Omental fat pad (tissue), 4 donors: ENCODE data around the gene MAGIX. TPM values are rescaled to one million over a fixed set of nuclear protein-coding genes. Genes with fewer than 3 reads are reported as not detected.
"Not testable (repeated sequence)": the region's sequence is repeated elsewhere in the genome, so short reads cannot be mapped to it uniquely, and the experiment has no call there.

Source experiments
- ATAC-seq: fragments of 150-250 bp; one replicate; pipeline ENCODE4 v1.9.1; 2016; ENCODE audit warnings: mild to moderate bottlenecking, moderate library complexity; ENCODE audit not compliant: low FRiP score
- DNase-seq: peaks from one replicate; pipeline ENCODE4 v3.0.0-alpha.2; 2019; ENCODE audit warnings: low spot score
- CTCF ChIP-seq, 3 donors: fragments of 450-650 bp; IDR thresholded peaks; one replicate each; pipeline ENCODE4 v1.5.1; 2016 to 2017; ENCODE audit warnings: antibody characterized with exemption in 3 of 3, mild to moderate bottlenecking in 3 of 3, moderate library complexity in 2 of 3
- total RNA-seq, 4 donors: library from RNA; depleted of rRNA; stranded (reverse); fragments of >200 nt; gene quantifications; one replicate each; pipeline ENCODE4 v1.1.0, GENCODE V29; 2016

Gene MAGIX
- total RNA-seq, 4 donors from 2014 or later, result 1.1 to 7.3 (median 3.3) TPM

GRCh38 chrX:49129427-49129826 is 33.1 kb upstream of the MAGIX start:
- ATAC-seq (no peak), DNase-seq (no peak)
- no peak for TF ChIP-seq CTCF (IDR thresholded peaks at IDR 0.05)

- not testable (repeated sequence) for DNase-seq, ATAC-seq
Measured at GRCh38 chrX:49132275-49132674, 30.3 kb upstream of the MAGIX start.

GRCh38 chrX:49133759-49134158 is 28.8 kb upstream of the MAGIX start:
- TF ChIP-seq CTCF (IDR thresholded peaks at IDR 0.05), result no peak
- DNase-seq (no peak), ATAC-seq (no peak)

- no peak for ATAC-seq
- no peak for TF ChIP-seq CTCF (IDR thresholded peaks at IDR 0.05)
- DNase-seq, result no peak
Measured at GRCh38 chrX:49137492-49137891, 25.1 kb upstream of the MAGIX start.

- ATAC-seq, result no peak
Measured at GRCh38 chrX:49139713-49140112, 22.8 kb upstream of the MAGIX start.

DNA sequence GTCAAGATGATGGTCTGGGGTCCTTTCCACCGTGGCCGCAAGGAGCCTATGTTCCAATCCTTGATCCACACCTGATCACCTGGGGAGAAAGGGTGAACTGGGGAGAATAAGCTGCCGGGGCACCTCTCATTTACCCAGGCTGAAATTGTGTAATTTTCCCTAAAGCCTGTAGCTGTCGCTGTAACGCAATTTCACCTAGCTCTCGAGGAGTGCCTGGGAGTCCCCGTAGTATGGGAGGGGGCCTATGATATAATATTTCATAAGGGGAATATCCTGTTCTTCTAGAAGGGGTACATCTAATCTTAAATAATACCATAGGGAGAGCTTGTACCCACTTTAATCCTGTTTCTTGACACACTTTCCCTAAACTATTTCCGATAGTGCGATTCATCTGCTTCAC is 20.3 kb upstream of the MAGIX start:
- not testable (repeated sequence) for ATAC-seq, DNase-seq

More at GRCh38 chrX:49139713-49140112, 22.8 kb upstream of the MAGIX start:
- no peak for DNase-seq
- TF ChIP-seq CTCF (IDR thresholded peaks at IDR 0.05), result no peak

DNA sequence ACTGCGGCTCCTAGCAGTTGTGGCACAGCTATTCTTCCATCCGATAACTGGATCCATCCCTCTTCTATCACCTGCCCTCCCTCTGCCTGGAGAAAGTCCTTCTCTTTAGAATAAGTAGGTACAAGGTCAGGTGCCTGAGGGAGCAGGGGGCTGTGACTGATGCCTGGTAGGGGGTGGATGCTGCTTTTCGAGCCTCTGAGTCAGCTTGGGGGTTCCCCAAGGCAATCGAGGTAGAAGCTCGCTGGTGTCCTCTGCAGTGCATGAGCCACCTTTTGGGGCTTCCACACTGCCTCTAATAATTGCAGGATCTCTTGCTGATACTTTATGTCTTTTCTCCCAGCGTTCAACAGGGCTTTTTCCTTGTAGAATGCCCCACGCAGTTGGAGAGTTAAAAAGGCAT is 19.4 kb upstream of the MAGIX start:
- DNase-seq, ATAC-seq: not testable (repeated sequence)

- DNase-seq (no peak), ATAC-seq (no peak)
- no peak for TF ChIP-seq CTCF (IDR thresholded peaks at IDR 0.05)
Measured at GRCh38 chrX:49147282-49147681, 15.3 kb upstream of the MAGIX start.

DNA sequence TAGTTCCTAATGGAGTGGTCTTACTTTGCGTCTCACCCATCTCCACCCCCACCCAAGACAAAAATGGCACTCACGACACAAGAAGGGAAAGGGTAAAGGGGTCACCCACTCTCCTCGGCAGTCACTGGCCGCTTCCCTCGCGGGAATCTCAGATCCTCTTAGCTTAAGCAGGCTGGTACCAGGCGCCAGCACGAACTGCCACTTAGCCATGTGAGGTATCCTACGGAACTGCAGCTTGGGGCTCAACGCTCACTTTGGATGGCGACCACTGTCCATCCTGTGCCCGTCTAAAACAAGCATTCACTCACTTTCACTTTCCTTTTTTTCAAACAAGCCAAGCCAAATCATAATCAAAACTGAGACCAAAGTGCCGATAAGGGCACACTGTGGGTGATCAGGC is 14.6 kb upstream of the MAGIX start:
- TF ChIP-seq CTCF (IDR thresholded peaks at IDR 0.05), result no peak
- ATAC-seq (no peak), DNase-seq (no peak)

GRCh38 chrX:49148390-49149100 is 14.0 kb upstream of the MAGIX start:
- not testable (repeated sequence) for ATAC-seq, DNase-seq

- not testable (repeated sequence) for ATAC-seq
Measured at GRCh38 chrX:49149291-49149690, 13.3 kb upstream of the MAGIX start.

More at GRCh38 chrX:49149291-49149690, 13.3 kb upstream of the MAGIX start:
- not testable (repeated sequence) for DNase-seq
